ENCODE data around the gene ZNF326.
"Not testable (repeated sequence)": the region's sequence is repeated elsewhere in the genome, so short reads cannot be mapped to it uniquely, and the experiment has no call there.

ZNF326 gene

GRCh38 chr1:89997152-89997551 lies 2.2 kb downstream of the ZNF326 start:
- not testable (repeated sequence) for DNase-seq (ENCODE audit: low read depth in 2 of 2)

GRCh38 chr1:89998306-89998705 lies 3.4 kb downstream of the ZNF326 start:
- no peak for DNase-seq (ENCODE audit: low read depth in 2 of 2)

- no peak for DNase-seq (ENCODE audit: low read depth in 2 of 2)
These were observed 4.3 kb downstream of the ZNF326 start for GRCh38 chr1:89999208-89999607.

GRCh38 chr1:89999628-90000027 lies 4.7 kb downstream of the ZNF326 start:
- no peak for DNase-seq (ENCODE audit: low read depth in 2 of 2)

- no peak for DNase-seq (ENCODE audit: low read depth in 2 of 2)
These were observed 6.2 kb downstream of the ZNF326 start for GRCh38 chr1:90000934-90001676.

- no peak for DNase-seq (ENCODE audit: low read depth in 2 of 2)
These were observed 13.1 kb downstream of the ZNF326 start for GRCh38 chr1:90007979-90008404.

- no peak for DNase-seq (ENCODE audit: low read depth in 2 of 2)
These were observed 17.4 kb downstream of the ZNF326 start for GRCh38 chr1:90012300-90012699.

- no peak for DNase-seq (ENCODE audit: low read depth in 2 of 2)
These were observed 28.8 kb downstream of the ZNF326 start for GRCh38 chr1:90023691-90024090.

- no peak for DNase-seq (ENCODE audit: low read depth in 2 of 2)
These were observed 32.4 kb downstream of the ZNF326 start for GRCh38 chr1:90027281-90027680.

GRCh38 chr1:90039652-90040051 lies 44.7 kb downstream of the ZNF326 start:
- no peak for DNase-seq (ENCODE audit: low read depth in 2 of 2)

GRCh38 chr1:90043586-90043985 lies 48.7 kb downstream of the ZNF326 start:
- no peak for DNase-seq (ENCODE audit: low read depth in 2 of 2)

GRCh38 chr1:90044346-90044745 lies 49.4 kb downstream of the ZNF326 start:
- no peak for DNase-seq (ENCODE audit: low read depth in 2 of 2)

GRCh38 chr1:90045853-90046563 lies 51.1 kb downstream of the ZNF326 start:
- no peak for DNase-seq (ENCODE audit: low read depth in 2 of 2)

- no peak for DNase-seq (ENCODE audit: low read depth in 2 of 2)
These were observed 51.7 kb downstream of the ZNF326 start for GRCh38 chr1:90046635-90047034.

- DNase-seq (ENCODE audit: low read depth in 2 of 2): no peak
These were observed 53.1 kb downstream of the ZNF326 start for GRCh38 chr1:90048043-90048442.

- not testable (repeated sequence) for DNase-seq (ENCODE audit: low read depth in 2 of 2)
These were observed 68.1 kb downstream of the ZNF326 start for GRCh38 chr1:90062700-90063643.

- DNase-seq (ENCODE audit: low read depth in 2 of 2): not testable (repeated sequence)
These were observed 69.2 kb downstream of the ZNF326 start for GRCh38 chr1:90064109-90064508.

- no peak for DNase-seq (ENCODE audit: low read depth in 2 of 2)
These were observed 72.5 kb downstream of the ZNF326 start for GRCh38 chr1:90067194-90067931.

- DNase-seq (ENCODE audit: low read depth in 2 of 2): no peak
These were observed 73.8 kb downstream of the ZNF326 start for GRCh38 chr1:90068611-90069280.

- no peak for DNase-seq (ENCODE audit: low read depth in 2 of 2)
These were observed 79.2 kb downstream of the ZNF326 start for GRCh38 chr1:90074137-90074536.

GRCh38 chr1:90074566-90074965 lies 79.7 kb downstream of the ZNF326 start:
- DNase-seq (ENCODE audit: low read depth in 2 of 2): no peak
